Measurements from ENCODE around the gene CGA. TPM values are rescaled to one million over a fixed set of nuclear protein-coding genes. Genes with fewer than 3 reads are reported as not detected.

The CGA gene
- total and polyA plus RNA-seq, 12 donors = 0.23 to 1.0 (median 0.59) TPM; not detected in 8

- no peak for TF ChIP-seq CTCF (IDR thresholded peaks at IDR 0.05)
- H3K36me3 ChIP-seq = no peaks in the 10 kb centered on the region
- no peaks in the 10 kb centered on the region for H3K4me1 ChIP-seq
- no peak overlapping the region for H3K4me3 ChIP-seq
- intact Hi-C loops (cut with DNase I) = no loop called here
- peaks cover 0 to 12% (median 0%) of the 10 kb centered on the region in 7 donors for H3K27me3 ChIP-seq
- WGBS, 2 donors = 44 to 51% methylated on average over 5 of the region's 5 CpGs
- peaks cover 0 to 13% (median 0%) of the 10 kb centered on the region in 11 donors for H3K9me3 ChIP-seq
- DNase-seq = no peak
- H3K27ac ChIP-seq = no peak overlapping the region
- ATAC-seq = no peak
Observed at GRCh38 chr6:87045521-87046075, 49.3 kb downstream of the CGA start.

DNA sequence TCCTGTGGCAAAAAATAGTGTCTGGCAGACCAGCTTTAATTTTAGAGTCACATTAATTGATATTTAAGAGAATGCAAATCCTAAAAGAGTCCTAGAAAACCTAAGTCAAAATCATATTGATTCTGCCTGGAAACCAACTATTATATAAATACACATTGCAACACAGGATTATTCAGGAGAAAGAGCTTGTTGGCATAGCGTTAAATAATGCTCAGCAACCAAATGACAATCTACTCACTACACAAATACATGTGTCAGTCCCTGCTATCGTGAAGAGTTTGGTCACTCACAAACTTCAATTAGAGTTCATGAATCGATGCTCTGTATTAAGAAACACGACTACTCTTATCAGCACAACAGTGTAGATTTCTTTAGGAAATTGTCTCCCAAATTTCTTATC lies 54.2 kb downstream of the CGA start:
- intact Hi-C loops (cut with DNase I) = no loop called here
- 74 to 80% methylated on average over 4 of the region's 4 CpGs for WGBS, 2 donors

More for the DNA sequence above, 54.2 kb downstream of the CGA start:
- no peaks in the 10 kb centered on the region for H3K4me1 ChIP-seq
- H3K4me3 ChIP-seq = no peak overlapping the region
- peaks cover 0 to 5% (median 0%) of the 10 kb centered on the region in 7 donors for H3K27me3 ChIP-seq
- no peak overlapping the region for H3K27ac ChIP-seq
- no peaks in the 10 kb centered on the region for H3K36me3 ChIP-seq
- ATAC-seq (no peak), DNase-seq (no peak)
- no peak for TF ChIP-seq CTCF (IDR thresholded peaks at IDR 0.05)
- peaks cover 0 to 17% (median 0%) of the 10 kb centered on the region in 11 donors for H3K9me3 ChIP-seq

Other genes starting within 250 kb of the CGA start
- gene HTR1E, start 157.6 kb downstream of the CGA start, total RNA-seq = not detected
- not detected for gene HTR1E, start 157.6 kb downstream of the CGA start, polyA plus RNA-seq
- gene ZNF292, start 60.5 kb upstream of the CGA start, total RNA-seq = 10 to 100 TPM; 28.0 to 38.2 (median 31.7) TPM
- gene ZNF292, start 60.5 kb upstream of the CGA start, polyA plus RNA-seq = 10 to 100 TPM in 1 of 2 donors, 1 to 10 TPM in 1; 1.9 to 10.7 TPM
- gene SMIM8, start 227.5 kb upstream of the CGA start, total RNA-seq = 10 to 100 TPM in 9 of 10 donors, 1 to 10 TPM in 1; 8.6 to 13.8 (median 10.8) TPM
- gene SMIM8, start 227.5 kb upstream of the CGA start, polyA plus RNA-seq = 10 to 100 TPM in 1 of 2 donors, 1 to 10 TPM in 1; 6.1 to 10.5 TPM
- gene GJB7, start 234.2 kb upstream of the CGA start, total RNA-seq = not detected
- not detected for gene GJB7, start 234.2 kb upstream of the CGA start, polyA plus RNA-seq
- gene C6orf163, start 249.7 kb upstream of the CGA start, total RNA-seq = 1 to 10 TPM in 9 of 10 donors, under 1 TPM in 1; 1.00 to 3.6 (median 2.0) TPM
- 1 to 10 TPM in 1 of 2 donors, under 1 TPM in 1; 0.35 to 7.7 TPM for gene C6orf163, start 249.7 kb upstream of the CGA start, polyA plus RNA-seq